Adrenal gland (tissue), 12 donors: ENCODE results near the gene CALML5. TPM values are rescaled to one million over a fixed set of nuclear protein-coding genes. Genes with fewer than 3 reads are reported as not detected.

Source experiments
- DNase-seq, 7 donors: peaks; one replicate each; pipeline ENCODE4 v3.0.0-alpha.2; 2019 to 2020
- H3K27ac ChIP-seq, 5 donors: fragments of 200-600 bp; sonication (generic) in 4 of 5; 1 replicate in 3 of 5; 2 replicates in 2 of 5; pipeline versions ENCODE4 v1.5.1 to v1.8.0; 2016 to 2020; ENCODE audit warnings: mild to moderate bottlenecking in 1 of 5
- H3K27me3 ChIP-seq: fragments of 200-600 bp; 2 replicates; pipeline ENCODE4 v1.8.0; 2021
- H3K36me3 ChIP-seq, 2 donors: fragments of 200-600 bp; replicated peaks in 1 of 2; 1 replicate in 1 of 2; 2 replicates in 1 of 2; pipeline versions ENCODE4 v1.5.1 to v1.8.0; 2018 to 2022
- H3K4me1 ChIP-seq, 2 donors: fragments of 200-600 bp; replicated peaks in 1 of 2; 1 replicate in 1 of 2; 2 replicates in 1 of 2; pipeline versions ENCODE4 v1.5.1 to v1.8.0; 2018 to 2021
- H3K4me3 ChIP-seq, 4 donors: fragments of 200-600 bp; sonication (generic) in 3 of 4; one replicate each; pipeline ENCODE4 v1.5.1; 2016 to 2018
- H3K9me3 ChIP-seq, 3 donors: fragments of 200-600 bp; sonication (generic) in 1 of 3; replicated peaks in 1 of 3; 1 replicate in 2 of 3; 2 replicates in 1 of 3; pipeline versions ENCODE4 v1.5.1 to v1.8.0; 2016 to 2021
- POLR2A ChIP-seq, 2 donors: fragments of 450-650 bp; IDR thresholded peaks; one replicate each; pipeline ENCODE4 v1.6.1; 2017; ENCODE audit warnings: antibody characterized with exemption in 2 of 2, mild to moderate bottlenecking in 2 of 2, moderate library complexity in 1 of 2
- WGBS, 4 donors: extraction: QIAGEN DNeasy Blood & Tissue Kit in 2 of 4; methylation state at CpG; one replicate each; pipeline versions ENCODE4 v1.1.5 to v1.1.7; 2013 to 2017; 5-methylcytosine and 5-hydroxymethylcytosine counted together
- intact Hi-C, 2 donors: fragments of 100-400 bp; cut with DNase I; formaldehyde crosslinking; loops; one replicate each; pipeline versions ENCODE4 v1.14.1 to v1.15.0; 2022 to 2023
- polyA plus RNA-seq, 3 donors: library from polyadenylated mRNA; stranded (reverse); fragments of 200-250 nt in 2 of 3; fragments of 350-450 nt in 1 of 3; fragmentation: Illumina TruSeq in 1 of 3; extraction: RNeasy Lipid Tissue Mini Kit (QIAGEN cat#74804) in 1 of 3; gene quantifications; one replicate each; pipeline ENCODE4 v1.2.3, GENCODE V29; 2013 to 2014
- total RNA-seq, 9 donors: library from RNA; depleted of rRNA in 4 of 9; stranded (reverse); fragments of >200 nt in 4 of 9; fragments of 120-200 nt in 1 of 9; fragmentation: NEBNext Ultra II Directional in 1 of 9; extraction: Animal tissue kit (Norgen Biotek cat#: 25700) in 1 of 9; gene quantifications; one replicate each; pipeline versions ENCODE4 v1.1.0 to v1.2.4, GENCODE V29; 2013 to 2023
- TF ChIP-seq, protein P1 (sequence below), 6 experiments: fragments of 450-650 bp in 4 of 6; fragments of 200-600 bp in 2 of 6; sonication (generic) in 1 of 6; IDR thresholded peaks; 1 replicate in 5 of 6; 2 replicates in 1 of 6; pipeline versions ENCODE4 v1.5.1 to v1.8.0; 2016 to 2021; ENCODE audit warnings: antibody characterized with exemption in 6 of 6, mild to moderate bottlenecking in 2 of 6, moderate library complexity in 1 of 6
- donor health status: healthy with polysubstance abuse.
- donor health status: Bipolar disorder and iron deficiency.
- donor health status: DM: yes; HTN: yes; CAD: no.
- donor health status: DM: no; HTN: no; CAD: no.
- donor health status: DM: no; HTN: no; CAD: no.
- donor health status: DM: yes; HTN: yes; CAD: no.

CALML5 gene
- total and polyA plus RNA-seq, 12 donors, result not detected

GRCh38 chr10:5533098-5533731 lies 33.8 kb upstream of the CALML5 start:
- DNase-seq, result no peak
- Histone ChIP-seq H3K27me3 (no peaks in the 10 kb centered on the region), H3K27ac (no peak overlapping the region), H3K4me3 (no peak overlapping the region), H3K36me3 (no peaks in the 10 kb centered on the region), H3K9me3 (no peaks in the 10 kb centered on the region), H3K4me1 (no peaks in the 10 kb centered on the region)
- intact Hi-C loops, result no loop called here
- TF ChIP-seq, protein P1, sequence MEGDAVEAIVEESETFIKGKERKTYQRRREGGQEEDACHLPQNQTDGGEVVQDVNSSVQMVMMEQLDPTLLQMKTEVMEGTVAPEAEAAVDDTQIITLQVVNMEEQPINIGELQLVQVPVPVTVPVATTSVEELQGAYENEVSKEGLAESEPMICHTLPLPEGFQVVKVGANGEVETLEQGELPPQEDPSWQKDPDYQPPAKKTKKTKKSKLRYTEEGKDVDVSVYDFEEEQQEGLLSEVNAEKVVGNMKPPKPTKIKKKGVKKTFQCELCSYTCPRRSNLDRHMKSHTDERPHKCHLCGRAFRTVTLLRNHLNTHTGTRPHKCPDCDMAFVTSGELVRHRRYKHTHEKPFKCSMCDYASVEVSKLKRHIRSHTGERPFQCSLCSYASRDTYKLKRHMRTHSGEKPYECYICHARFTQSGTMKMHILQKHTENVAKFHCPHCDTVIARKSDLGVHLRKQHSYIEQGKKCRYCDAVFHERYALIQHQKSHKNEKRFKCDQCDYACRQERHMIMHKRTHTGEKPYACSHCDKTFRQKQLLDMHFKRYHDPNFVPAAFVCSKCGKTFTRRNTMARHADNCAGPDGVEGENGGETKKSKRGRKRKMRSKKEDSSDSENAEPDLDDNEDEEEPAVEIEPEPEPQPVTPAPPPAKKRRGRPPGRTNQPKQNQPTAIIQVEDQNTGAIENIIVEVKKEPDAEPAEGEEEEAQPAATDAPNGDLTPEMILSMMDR (IDR thresholded peaks at IDR 0.05), result no peak
- no peak for TF ChIP-seq POLR2A (IDR thresholded peaks at IDR 0.05)
- WGBS, 4 donors, result 94 to 96% (median 94%) methylated on average over 21 of the region's 21 CpGs

GRCh38 chr10:5532618-5533097 lies 33.3 kb upstream of the CALML5 start:
- H3K27me3 ChIP-seq, result no peaks in the 10 kb centered on the region
- no peaks in the 10 kb centered on the region for H3K9me3 ChIP-seq
- intact Hi-C loops, result no loop called here
- no peak overlapping the region for H3K4me3 ChIP-seq
- DNase-seq, result no peak
- WGBS, 4 donors, result 91 to 94% (median 92%) methylated on average over 6 of the region's 6 CpGs
- H3K4me1 ChIP-seq, result no peaks in the 10 kb centered on the region
- H3K36me3 ChIP-seq, result no peaks in the 10 kb centered on the region
- no peak for TF ChIP-seq POLR2A (IDR thresholded peaks at IDR 0.05)
- TF ChIP-seq, protein P1 (IDR thresholded peaks at IDR 0.05), result no peak
- H3K27ac ChIP-seq, result no peak overlapping the region

- Histone ChIP-seq H3K27me3 (no peaks in the 10 kb centered on the region), H3K27ac (no peak overlapping the region), H3K36me3 (no peaks in the 10 kb centered on the region), H3K4me3 (no peak overlapping the region), H3K9me3 (no peaks in the 10 kb centered on the region), H3K4me1 (no peaks in the 10 kb centered on the region)
- 84 to 91% (median 87%) methylated on average over 8 to 10 of the region's 10 CpGs for WGBS, 4 donors
- intact Hi-C loops, result no loop called here
- no peak for DNase-seq
- TF ChIP-seq POLR2A (IDR thresholded peaks at IDR 0.05), result no peak
- TF ChIP-seq, protein P1 (IDR thresholded peaks at IDR 0.05), result no peak
Measured at GRCh38 chr10:5532307-5532605, 32.9 kb upstream of the CALML5 start.

GRCh38 chr10:5531558-5532306 lies 32.4 kb upstream of the CALML5 start:
- TF ChIP-seq POLR2A (IDR thresholded peaks at IDR 0.05), result no peak
- TF ChIP-seq, protein P1 (IDR thresholded peaks at IDR 0.05), result no peak
- Histone ChIP-seq H3K36me3 (no peaks in the 10 kb centered on the region), H3K9me3 (no peaks in the 10 kb centered on the region), H3K27ac (no peak overlapping the region), H3K4me3 (no peak overlapping the region), H3K4me1 (no peaks in the 10 kb centered on the region), H3K27me3 (no peaks in the 10 kb centered on the region)
- no peak for DNase-seq
- 73 to 90% (median 85%) methylated on average over 8 to 10 of the region's 10 CpGs for WGBS, 4 donors
- intact Hi-C loops, result no loop called here
